SK-N-SH (cell line): Measurements from ENCODE around the gene BTG4. TPM values are rescaled to one million over a fixed set of nuclear protein-coding genes. Genes with fewer than 3 reads are reported as not detected.
A peak's percentile ranks its signal among the peaks of the same experiment; 100 is the strongest.

Experiments used
- CTCF ChIA-PET: fragments of 300-600, 350-600 bp; formaldehyde crosslinking; extraction: SDS; loops from one replicate; lab custom pipeline; 2021; lab: Yijun Ruan, JAX
- POLR2A ChIA-PET: fragments of 350-600 bp; sonication (Branson Sonifier 250); formaldehyde crosslinking; extraction: SDS; loops from one replicate; lab custom pipeline; 2020; ENCODE audit warnings: antibody characterized with exemption, inconsistent platforms; lab: Yijun Ruan, JAX
- DNase-seq: peaks from one replicate; pipeline ENCODE4 v3.0.0; 2012
- H2AFZ ChIP-seq: fragments of 200-600 bp; sonication (generic); 2 replicates; pipeline ENCODE4 v1.8.1; 2016; ENCODE audit warnings: antibody characterized with exemption, mild to moderate bottlenecking, low read depth
- H3F3A ChIP-seq: fragments of 200-600 bp; sonication (generic); replicated peaks from 2 replicates; pipeline ENCODE3; 2016; ENCODE audit warnings: antibody characterized with exemption, mild to moderate bottlenecking; ENCODE audit not compliant: insufficient read depth
- H3K27ac ChIP-seq, 2 experiments: fragments of 200-500 bp in 1 of 2; fragments of 200-600 bp in 1 of 2; sonication (Bioruptor generic) in 1 of 2; sonication (generic), shearing (Covaris generic) in 1 of 2; 2 replicates each; pipeline versions ENCODE4 v1.5.1 to v1.6.1; 2014 to 2016; ENCODE audit warnings: low read depth in 2 of 2, inconsistent platforms in 1 of 2, low read length in 1 of 2, mild to moderate bottlenecking in 1 of 2, mixed read lengths in 1 of 2
- H3K27me3 ChIP-seq: fragments of 200-600 bp; sonication (generic), shearing (Covaris generic); 2 replicates; pipeline ENCODE4 v1.6.1; 2016; ENCODE audit warnings: mixed run types; ENCODE audit not compliant: insufficient read depth
- H3K36me3 ChIP-seq, 2 experiments: fragments of 200-500 bp in 1 of 2; fragments of 200-600 bp in 1 of 2; sonication (Bioruptor generic) in 1 of 2; sonication (generic) in 1 of 2; replicated peaks in 1 of 2; 2 replicates each; pipeline versions ENCODE3 to v1.5.1; 2014 to 2016; ENCODE audit warnings: low read length in 1 of 2, mild to moderate bottlenecking in 1 of 2; ENCODE audit not compliant: insufficient read depth in 2 of 2, control insufficient read depth in 1 of 2
- H3K4me1 ChIP-seq, 2 experiments: fragments of 200-500 bp in 1 of 2; fragments of 200-600 bp in 1 of 2; sonication (Bioruptor generic) in 1 of 2; sonication (generic), shearing (Covaris generic) in 1 of 2; 2 replicates each; pipeline versions ENCODE4 v1.5.1 to v1.6.1; 2014 to 2016; ENCODE audit warnings: low read depth in 1 of 2, low read length in 1 of 2, mixed run types in 1 of 2; ENCODE audit not compliant: insufficient read depth in 2 of 2, control insufficient read depth in 1 of 2
- H3K4me2 ChIP-seq: fragments of 200-600 bp; sonication (generic), shearing (Covaris generic); 2 replicates; pipeline ENCODE4 v1.6.1; 2017; ENCODE audit warnings: mixed run types
- H3K4me3 ChIP-seq, 2 experiments: fragments of 200-500 bp in 1 of 2; fragments of 200-600 bp in 1 of 2; sonication (Bioruptor generic) in 1 of 2; sonication (generic), shearing (Covaris generic) in 1 of 2; 2 replicates each; pipeline versions ENCODE4 v1.5.1 to v1.8.1; 2014 to 2016; ENCODE audit warnings: low read depth in 2 of 2, inconsistent platforms in 1 of 2, low read length in 1 of 2, mild to moderate bottlenecking in 1 of 2, mixed read lengths in 1 of 2, moderate library complexity in 1 of 2
- H3K79me2 ChIP-seq: fragments of 200-600 bp; sonication (generic); 2 replicates; pipeline ENCODE4 v1.8.1; 2017; ENCODE audit warnings: mild to moderate bottlenecking; ENCODE audit not compliant: insufficient read depth
- H3K9ac ChIP-seq: fragments of 200-600 bp; sonication (generic); 2 replicates; pipeline ENCODE4 v1.6.1; 2017; ENCODE audit warnings: mixed run types
- H3K9me2 ChIP-seq: fragments of 200-600 bp; sonication (generic); 2 replicates; pipeline ENCODE4 v1.6.1; 2017; ENCODE audit warnings: mixed run types
- H3K9me3 ChIP-seq: fragments of 200-600 bp; sonication (generic); 2 replicates; pipeline ENCODE4 v1.6.1; 2017; ENCODE audit warnings: mixed run types, mild to moderate bottlenecking, moderate library complexity
- H4K20me1 ChIP-seq: fragments of 200-600 bp; sonication (generic); 2 replicates; pipeline ENCODE4 v1.6.1; 2017; ENCODE audit warnings: mild to moderate bottlenecking, mixed run types; ENCODE audit not compliant: insufficient read depth
- EP300 ChIP-seq, 2 experiments: IDR thresholded peaks; 2 replicates each; pipeline versions ENCODE4 v1.4.0 to v1.6.1; 2012; ENCODE audit warnings: borderline replicate concordance in 1 of 2, low read depth in 1 of 2, low read length in 1 of 2
- FOSL2 ChIP-seq: IDR thresholded peaks from 2 replicates; pipeline ENCODE4 v1.4.0; 2012; ENCODE audit warnings: low read depth, mild to moderate bottlenecking, moderate library complexity, borderline replicate concordance
- IRF3 ChIP-seq: fragments of 150-350 bp; IDR thresholded peaks from 2 replicates; pipeline ENCODE4 v1.6.1; 2016; ENCODE audit warnings: mild to moderate bottlenecking, low read depth, low read length
- JUND ChIP-seq: IDR thresholded peaks from 2 replicates; pipeline ENCODE4 v1.4.0; 2012
- MAX ChIP-seq: IDR thresholded peaks from 2 replicates; pipeline ENCODE4 v1.4.0; 2012; ENCODE audit warnings: low read depth
- MXI1 ChIP-seq: IDR thresholded peaks from 2 replicates; pipeline ENCODE4 v1.6.1; 2012; ENCODE audit warnings: mild to moderate bottlenecking, low read depth, low read length, improper control_type of control experiment
- NFIC ChIP-seq: IDR thresholded peaks from 2 replicates; pipeline ENCODE4 v1.4.0; 2012; ENCODE audit warnings: borderline replicate concordance
- NRF1 ChIP-seq: IDR thresholded peaks from 2 replicates; pipeline ENCODE4 v1.6.1; 2012; ENCODE audit warnings: low read depth, mild to moderate bottlenecking, low read length
- PBX3 ChIP-seq: IDR thresholded peaks from 2 replicates; pipeline ENCODE4; 2012
- RCOR1 ChIP-seq: fragments of 150-350 bp; IDR thresholded peaks from 2 replicates; pipeline ENCODE4 v1.6.1; 2017; ENCODE audit warnings: antibody characterized with exemption, low read length
- REST ChIP-seq: IDR thresholded peaks from 2 replicates; pipeline ENCODE4 v1.6.1; 2012; ENCODE audit warnings: mild to moderate bottlenecking, low read depth, low read length, moderate library complexity
- RFX5 ChIP-seq: IDR thresholded peaks from 2 replicates; pipeline ENCODE4 v1.6.1; 2012; ENCODE audit warnings: mild to moderate bottlenecking, improper control_type of control experiment, low read length
- SMC3 ChIP-seq: IDR thresholded peaks from 2 replicates; pipeline ENCODE4 v1.6.1; 2012; ENCODE audit warnings: low read depth, low read length, improper control_type of control experiment
- TCF12 ChIP-seq: IDR thresholded peaks from 2 replicates; pipeline ENCODE4 v1.4.0; 2012
- WGBS: methylation state at CpG from one replicate; pipeline ENCODE4 v1.1.6; 2017; ENCODE audit warnings: low lambda C conversion rate; 5-methylcytosine and 5-hydroxymethylcytosine counted together
- polyA plus RNA-seq, 3 experiments: library from polyadenylated mRNA; depleted of rRNA; stranded (reverse); fragments of >200 nt; gene quantifications; 2 replicates each; pipeline ENCODE4 v1.2.3, GENCODE V29; 2012

BTG4 gene
- 0.26 and 0.34 TPM in 2 replicates for polyA plus RNA-seq (2012; rRNA removed)
- 0.18 and 0.26 TPM in 2 replicates for polyA plus RNA-seq (2012; cell fraction: cytosol; rRNA removed)
- polyA plus RNA-seq (2012; cell fraction: nucleus; rRNA removed) = 0.34 and 0.45 TPM in 2 replicates

- peaks cover 6% of the 10 kb centered on the region for H3F3A ChIP-seq
- ChIA-PET CTCF (interaction anchor here (0.6 to 1.4 kb wide), 11 partner anchors 13 to 657 kb away, joined by 3 to 5 read pairs (median 3); partner anchors contain the start of gene LAYN), POLR2A (interaction anchor here (1.0 kb wide), 1 partner anchor 45 kb away, joined by 3 read pairs; no protein-coding TSS in a partner anchor)
- peaks cover 11 to 15% of the 10 kb centered on the region in 2 experiments; a peak in 3 of 4 replicates for H3K4me1 ChIP-seq
- H2AFZ ChIP-seq = peak within 1 kb of the TSS; percentile 78
- no peaks in the 10 kb centered on the region for H3K79me2 ChIP-seq
- no peaks in the 10 kb centered on the region for H3K9me2 ChIP-seq
- H3K36me3 ChIP-seq = no peaks in the 10 kb centered on the region
- peak; percentile 68 for DNase-seq
- TF ChIP-seq SMC3 = no peak
- peak; percentile 39; the same call in 1 of the 2 replicates for TF ChIP-seq MAX
- TF ChIP-seq RFX5 = no peak
- 0 out of 2 replicates have a peak, but pooled peaks have one; percentile 9 for TF ChIP-seq NRF1
- no peak for TF ChIP-seq NFIC
- TF ChIP-seq PBX3 = no peak
- TF ChIP-seq IRF3 = no peak
- H3K27me3 ChIP-seq = no peaks in the 10 kb centered on the region
- H3K9me3 ChIP-seq = no peaks in the 10 kb centered on the region
- peak within 1 kb of the TSS in 1 of 2 experiments; percentile 39; a peak in 3 of 4 replicates for H3K4me3 ChIP-seq
- no peak within 1 kb of the TSS for H3K27ac ChIP-seq
- H4K20me1 ChIP-seq = no peaks in the 10 kb centered on the region
- no peak within 1 kb of the TSS for H3K4me2 ChIP-seq
- WGBS = 30% methylated on average over 49 of the region's 90 CpGs
- H3K9ac ChIP-seq = no peak within 1 kb of the TSS
These were observed at the start of gene BTG4 for GRCh38 chr11:111512296-111513239. Gene BTG4, minus strand, starts transcription at chr11:111512386. Its CDS starts 13,610 bp downstream, at chr11:111498776.

GRCh38 chr11:111561791-111562325, 49.7 kb upstream of the BTG4 start:
- Histone ChIP-seq H2AFZ (no peak overlapping the region), H3K4me3 (no peak overlapping the region), H3K4me2 (0 out of 2 replicates have a peak overlapping the region, but pooled peaks have one; percentile 20), H4K20me1 (no peaks in the 10 kb centered on the region), H3K27ac (peak overlapping the region; percentile 76 to 97; a peak in 3 of 4 replicates), H3F3A (peaks cover 83% of the 10 kb centered on the region), H3K4me1 (peaks cover 16 to 38% of the 10 kb centered on the region in 2 experiments), H3K9me2 (no peaks in the 10 kb centered on the region), H3K9ac (peak overlapping the region; percentile 41; the same call in 1 of the 2 replicates), H3K36me3 (peaks cover 23 to 51% of the 10 kb centered on the region in 2 experiments), H3K79me2 (peaks cover 14% of the 10 kb centered on the region; the same call in 1 of the 2 replicates), H3K9me3 (no peaks in the 10 kb centered on the region), H3K27me3 (no peaks in the 10 kb centered on the region)
- 32% methylated on average over 3 of the region's 3 CpGs for WGBS
- DNase-seq = no peak
- POLR2A ChIA-PET = interaction anchor here (0.6 kb wide), 1 partner anchor 13 kb away, joined by 3 read pairs; no protein-coding TSS in a partner anchor
- CTCF ChIA-PET = interaction anchor here (1.0 to 3.3 kb wide), 7 partner anchors 10 to 279 kb away, joined by 3 to 9 read pairs (median 7); no protein-coding TSS in a partner anchor
- TF ChIP-seq MAX = peak; percentile 87
- TF ChIP-seq FOSL2 = peak; percentile 64; the same call in 1 of the 2 replicates
- TF ChIP-seq NFIC = peak; percentile 46
- TF ChIP-seq MXI1 = no peak
- peak; percentile 54 for TF ChIP-seq TCF12
- peak; percentile 13; the same call in 1 of the 2 replicates for TF ChIP-seq JUND
- TF ChIP-seq EP300 (IDR thresholded peaks at IDR 0.05; ENCODE audit: borderline replicate concordance in 1 of 2, low read depth in 1 of 2, low read length in 1 of 2) = peak in 1 of 2 experiments; percentile 83; a peak in 2 of 4 replicates
- TF ChIP-seq RCOR1 = no peak
- TF ChIP-seq REST = no peak
- TF ChIP-seq PBX3 = peak; percentile 40; the same call in 1 of the 2 replicates
